Activated CD8-positive, alpha-beta T cell treated with anti-CD3 and anti-CD28 coated beads, Interleukin-2, amount 10 ng/mL, durations not matched to agents 7 days and 5 days (primary cell): ENCODE data around the gene FBXL13. TPM values are rescaled to one million over a fixed set of nuclear protein-coding genes. Genes with fewer than 3 reads are reported as not detected.
"Not testable (repeated sequence)": the region's sequence is repeated elsewhere in the genome, so short reads cannot be mapped to it uniquely, and the experiment has no call there.

ENCODE experiments used
- ATAC-seq: fragments of 150-1000 bp; cut with Tn5 transposase; one replicate; pipeline ENCODE4 v1.10.0; 2021; ENCODE audit warnings: moderate library complexity
- CTCF ChIA-PET: fragments of 350-600 bp; sonication (Branson Sonifier 250); formaldehyde crosslinking; loops from one replicate; lab custom pipeline; 2021; ENCODE audit warnings: antibody characterized with exemption; lab: Charles Lee
- POLR2A ChIA-PET: fragments of 350-600 bp; sonication (Branson Sonifier 250); formaldehyde crosslinking; loops from one replicate; lab custom pipeline; 2021; ENCODE audit warnings: antibody characterized with exemption; lab: Charles Lee
- DNase-seq: peaks from one replicate; pipeline ENCODE4 v3.0.0-alpha.2; 2020
- H3K27ac Mint-ChIP-seq: one replicate; pipeline ENCODE4 v1.8.0; 2021; ENCODE audit warnings: mild to moderate bottlenecking, mixed read lengths
- H3K27me3 Mint-ChIP-seq: one replicate; pipeline ENCODE4 v1.8.0; 2021; ENCODE audit warnings: low read depth, mixed read lengths
- H3K36me3 Mint-ChIP-seq: one replicate; pipeline ENCODE4 v1.8.0; 2021; ENCODE audit warnings: low read depth, mixed read lengths
- H3K4me1 Mint-ChIP-seq: one replicate; pipeline ENCODE4 v1.8.0; 2021; ENCODE audit warnings: low read depth, mixed read lengths
- H3K4me3 Mint-ChIP-seq: one replicate; pipeline ENCODE4 v1.8.0; 2021; ENCODE audit warnings: mild to moderate bottlenecking, mixed read lengths
- H3K9me3 Mint-ChIP-seq: one replicate; pipeline ENCODE4 v1.8.0; 2022; ENCODE audit warnings: mixed read lengths; ENCODE audit not compliant: insufficient read depth
- total RNA-seq, 2 experiments: library from RNA; stranded (reverse); gene quantifications; one replicate each; pipeline ENCODE4 v1.2.3, GENCODE V29; 2021

FBXL13 gene
- under 1 TPM; 0.13 to 0.34 TPM for total RNA-seq

DNA sequence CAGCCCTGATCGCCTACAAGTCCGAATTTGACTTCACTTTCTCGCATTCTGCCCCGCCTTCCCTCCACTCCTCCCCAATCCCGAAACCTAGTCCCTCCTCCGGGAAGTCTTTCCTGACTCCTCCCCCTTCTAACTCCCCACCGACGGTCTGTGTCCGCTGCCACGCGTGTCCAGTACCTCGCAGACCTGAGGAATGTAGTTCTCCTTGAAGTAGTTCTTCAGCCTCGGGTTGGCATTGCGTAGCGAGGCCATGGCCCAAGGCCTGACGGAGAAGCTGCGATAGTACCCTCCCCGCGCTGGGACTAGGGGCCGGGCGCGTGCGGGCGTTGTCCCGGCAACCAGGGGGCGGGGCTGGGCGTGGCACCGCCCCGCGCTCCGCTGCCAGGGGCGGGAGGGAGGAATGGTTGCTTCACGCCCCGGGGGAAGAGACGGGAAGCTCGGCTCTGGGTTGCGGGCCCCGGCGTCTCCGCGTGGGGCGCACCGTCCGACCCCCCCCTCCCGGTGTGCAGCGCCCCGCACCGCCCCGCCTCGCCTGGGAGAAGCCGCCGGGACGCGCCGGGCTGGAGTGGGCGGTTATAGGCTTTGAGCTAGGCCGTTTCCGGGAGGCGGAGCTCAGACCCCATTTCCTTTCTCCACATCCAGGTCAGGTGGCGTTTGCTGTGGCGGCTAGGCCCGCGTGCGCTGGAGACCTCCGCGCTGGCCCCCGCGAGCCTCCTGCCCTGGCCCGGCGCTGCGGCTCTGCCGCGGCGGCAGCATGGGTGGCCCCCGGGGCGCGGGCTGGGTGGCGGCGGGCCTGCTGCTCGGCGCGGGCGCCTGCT lies at the start of gene FBXL13, which contains the start of gene ARMC10:
Gene FBXL13 (minus strand): TSS at position 278 of the 818 bp plus-strand sequence.
Gene ARMC10 (plus strand): TSS at position 622 of the 818 bp plus-strand sequence. CDS start 133 bp downstream, at position 755.
- no peaks in the 10 kb centered on the region for H3K9me3 Mint-ChIP-seq
- H3K4me1 Mint-ChIP-seq = peaks cover 35% of the 10 kb centered on the region
- H3K27me3 Mint-ChIP-seq = no peaks in the 10 kb centered on the region
- DNase-seq = peak; percentile 90
- peak within 1 kb of the TSS; percentile 93 for H3K27ac Mint-ChIP-seq
- CTCF ChIA-PET = interaction anchor here (0.7 to 3.5 kb wide), 10 partner anchors 9 to 326 kb away, joined by 3 to 26 read pairs (median 4); partner anchors contain the start of genes FAM185A, NAPEPLD and PMPCB
- peak; percentile 90 for ATAC-seq
- POLR2A ChIA-PET = interaction anchor here (0.6 to 2.4 kb wide), 11 partner anchors 8 to 326 kb away, joined by 3 to 18 read pairs (median 3); partner anchors contain the start of genes FAM185A, NAPEPLD and PSMC2
- peaks cover 13% of the 10 kb centered on the region for H3K36me3 Mint-ChIP-seq
- peak within 1 kb of the TSS; percentile 97 for H3K4me3 Mint-ChIP-seq

DNA sequence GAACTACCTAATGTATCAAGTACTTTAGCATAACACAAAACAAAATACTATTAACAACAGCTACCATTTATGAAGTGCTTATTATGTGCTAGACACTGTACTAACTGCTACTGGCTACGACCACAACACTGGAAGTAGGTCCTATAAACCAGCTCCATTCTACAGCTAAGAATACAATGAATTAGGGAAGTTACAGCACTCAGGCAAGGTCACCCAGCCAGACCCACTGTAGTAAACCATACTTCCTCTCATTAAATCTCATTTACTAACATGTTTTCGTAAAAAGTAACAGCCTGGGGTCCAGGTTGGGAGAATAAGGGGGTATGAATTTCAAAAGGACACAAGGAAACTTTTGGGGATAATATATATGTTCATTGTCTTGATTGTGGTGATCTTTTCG lies 48.9 kb upstream of the FBXL13 start:
- H3K27me3 Mint-ChIP-seq = no peaks in the 10 kb centered on the region
- H3K9me3 Mint-ChIP-seq = no peaks in the 10 kb centered on the region
- H3K4me1 Mint-ChIP-seq = no peaks in the 10 kb centered on the region
- ATAC-seq = no peak
- H3K36me3 Mint-ChIP-seq = peaks cover 20% of the 10 kb centered on the region
- CTCF ChIA-PET = no interaction called here
- no peak for DNase-seq
- POLR2A ChIA-PET = no interaction called here
- no peak overlapping the region for H3K4me3 Mint-ChIP-seq
- H3K27ac Mint-ChIP-seq = no peak overlapping the region

DNA sequence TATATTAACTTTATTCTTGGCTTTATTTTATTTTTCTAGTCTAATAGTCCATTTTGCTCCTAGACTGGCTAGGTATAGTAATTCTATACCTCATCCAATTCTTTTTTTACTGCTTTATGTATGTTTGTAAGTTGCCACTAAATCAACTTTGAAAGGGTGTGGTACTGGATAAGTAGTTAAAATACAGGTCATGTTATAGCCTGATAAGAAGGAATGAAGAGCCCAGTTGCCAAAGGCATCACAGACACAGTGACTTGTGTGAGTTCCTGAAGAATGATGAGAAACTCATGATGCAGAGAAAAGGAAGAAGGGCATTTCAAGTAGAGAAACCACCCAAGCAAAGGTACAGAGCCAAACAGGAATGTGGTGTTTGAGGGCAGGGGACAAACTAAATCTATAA lies 47.0 kb upstream of the FBXL13 start:
- Mint-ChIP-seq H3K27ac (no peak overlapping the region), H3K36me3 (peaks cover 16% of the 10 kb centered on the region), H3K27me3 (no peaks in the 10 kb centered on the region), H3K4me3 (no peak overlapping the region), H3K9me3 (no peaks in the 10 kb centered on the region), H3K4me1 (no peaks in the 10 kb centered on the region)
- ATAC-seq (no peak), DNase-seq (no peak)
- ChIA-PET CTCF (no interaction called here), POLR2A (no interaction called here)

DNA sequence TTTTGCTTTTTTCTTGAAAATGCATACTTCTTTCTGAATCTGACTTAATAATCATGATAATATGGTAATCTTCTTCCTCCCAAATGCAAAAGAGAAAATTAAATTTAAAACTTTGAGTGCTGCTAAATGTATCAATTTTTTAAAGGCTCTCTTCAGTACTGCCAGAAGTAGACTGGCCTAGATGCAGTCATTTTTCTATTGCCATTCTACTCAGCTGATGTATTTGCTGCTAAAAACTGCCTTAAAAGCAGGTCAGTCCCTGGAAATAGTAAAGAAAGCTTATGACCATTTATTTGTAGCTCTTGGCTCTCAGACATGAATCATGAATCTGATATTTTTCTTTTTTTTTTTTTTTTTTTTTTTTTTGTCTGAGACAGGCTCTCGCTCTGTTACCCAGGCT lies 45.8 kb upstream of the FBXL13 start:
- CTCF ChIA-PET = interaction anchor here (0.6 kb wide), 1 partner anchor 58 kb away, joined by 3 read pairs; no protein-coding TSS in a partner anchor
- POLR2A ChIA-PET = no interaction called here
- H3K27ac Mint-ChIP-seq = no peak overlapping the region
- no peak for DNase-seq
- no peak overlapping the region for H3K4me3 Mint-ChIP-seq
- H3K9me3 Mint-ChIP-seq = no peaks in the 10 kb centered on the region
- H3K27me3 Mint-ChIP-seq = no peaks in the 10 kb centered on the region
- H3K4me1 Mint-ChIP-seq = no peaks in the 10 kb centered on the region
- peaks cover 10% of the 10 kb centered on the region for H3K36me3 Mint-ChIP-seq
- ATAC-seq = no peak

DNA sequence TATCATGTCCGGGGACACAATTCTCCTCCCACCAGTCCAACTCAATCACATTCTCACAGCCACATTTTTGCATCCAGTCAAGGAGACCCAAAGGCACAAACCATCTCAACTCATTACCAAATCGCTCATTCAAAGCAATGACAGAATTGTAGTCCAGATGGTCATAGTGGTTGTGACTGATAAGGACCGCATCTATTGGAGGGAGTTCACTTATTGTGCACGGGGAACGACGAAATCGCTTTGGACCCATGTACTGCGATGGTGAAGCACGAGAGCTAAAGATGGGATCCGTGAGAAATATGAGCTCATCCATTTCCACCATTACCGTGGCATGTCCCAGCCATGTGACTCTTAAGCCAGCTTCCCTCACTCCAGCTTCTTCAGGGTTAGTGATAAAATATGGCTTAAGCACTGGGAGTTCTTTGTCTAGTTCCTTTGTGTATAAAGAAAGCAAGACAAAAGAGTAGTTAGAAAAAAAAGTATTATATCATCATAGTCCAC lies 45.2 kb upstream of the FBXL13 start:
- Mint-ChIP-seq H3K4me1 (no peaks in the 10 kb centered on the region), H3K9me3 (no peaks in the 10 kb centered on the region), H3K36me3 (peaks cover 10% of the 10 kb centered on the region), H3K27ac (no peak overlapping the region), H3K4me3 (no peak overlapping the region), H3K27me3 (no peaks in the 10 kb centered on the region)
- no peak for ATAC-seq
- ChIA-PET CTCF (interaction anchor here (0.6 kb wide), 1 partner anchor 58 kb away, joined by 3 read pairs; no protein-coding TSS in a partner anchor), POLR2A (no interaction called here)
- DNase-seq = no peak

DNA sequence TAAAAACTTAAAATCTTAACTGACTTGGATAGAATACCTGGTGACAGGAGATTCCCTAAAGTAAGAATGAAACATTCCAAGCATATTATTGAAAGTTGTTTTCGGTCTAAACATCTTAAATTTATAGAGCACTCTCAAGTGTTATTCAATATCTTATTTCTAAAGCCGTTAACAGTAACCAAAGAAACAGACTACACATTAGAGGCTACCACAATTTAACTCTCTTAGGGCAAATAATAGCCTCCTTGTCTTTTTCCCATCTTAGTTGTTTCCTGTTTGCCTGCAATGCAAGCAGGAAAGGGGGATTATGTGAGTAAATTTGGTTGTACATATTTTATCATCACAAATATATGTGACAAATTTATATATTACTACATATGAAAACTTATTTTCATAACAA lies 42.9 kb upstream of the FBXL13 start:
- ChIA-PET CTCF (no interaction called here), POLR2A (no interaction called here)
- H3K27me3 Mint-ChIP-seq = no peaks in the 10 kb centered on the region
- peaks cover 12% of the 10 kb centered on the region for H3K4me1 Mint-ChIP-seq
- H3K27ac Mint-ChIP-seq = no peak overlapping the region
- DNase-seq = no peak
- H3K4me3 Mint-ChIP-seq = no peak overlapping the region
- peaks cover 12% of the 10 kb centered on the region for H3K36me3 Mint-ChIP-seq
- no peak for ATAC-seq
- no peaks in the 10 kb centered on the region for H3K9me3 Mint-ChIP-seq

DNA sequence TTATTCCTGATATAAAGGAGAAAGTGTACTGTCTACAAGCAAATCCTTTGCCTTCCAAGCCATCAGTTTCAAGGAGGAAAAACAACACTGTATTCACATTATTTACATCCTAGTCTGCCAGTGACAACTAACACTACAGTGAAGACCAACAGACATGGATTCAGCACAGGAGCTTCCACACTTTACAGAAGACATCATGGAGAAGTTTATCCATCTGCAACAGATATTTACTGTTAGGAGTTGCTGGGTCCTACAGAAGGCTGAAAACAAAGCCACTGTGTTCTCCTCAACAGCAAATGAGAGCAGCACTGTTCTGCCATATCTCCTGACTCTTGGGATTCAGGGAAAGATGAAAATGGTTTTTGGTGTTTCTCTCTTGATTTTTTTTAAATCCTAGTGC lies 42.4 kb upstream of the FBXL13 start:
- POLR2A ChIA-PET = no interaction called here
- CTCF ChIA-PET = no interaction called here
- no peak overlapping the region for H3K4me3 Mint-ChIP-seq
- H3K27ac Mint-ChIP-seq = no peak overlapping the region
- no peak for DNase-seq
- no peak for ATAC-seq
- no peaks in the 10 kb centered on the region for H3K27me3 Mint-ChIP-seq
- no peaks in the 10 kb centered on the region for H3K9me3 Mint-ChIP-seq
- H3K4me1 Mint-ChIP-seq = peaks cover 12% of the 10 kb centered on the region
- peaks cover 15% of the 10 kb centered on the region for H3K36me3 Mint-ChIP-seq

DNA sequence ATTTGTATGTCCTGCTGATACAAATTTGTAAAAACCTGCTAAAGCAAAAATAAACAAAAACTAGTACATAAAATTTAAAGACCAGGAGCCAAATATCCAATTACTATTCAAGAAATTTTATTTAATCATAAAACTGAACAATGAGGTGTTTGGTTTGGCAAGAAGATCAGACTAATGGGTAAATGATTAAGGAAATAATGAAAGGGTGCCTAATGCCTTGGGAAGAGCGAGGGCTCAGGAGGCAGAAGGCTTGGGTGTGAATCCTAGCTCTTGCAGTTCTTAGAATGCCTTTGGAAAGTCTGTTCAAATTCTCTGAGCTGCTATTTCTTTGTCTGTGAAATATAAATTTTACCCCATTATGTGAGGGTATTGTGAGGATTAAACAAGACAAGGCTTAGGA lies 41.9 kb upstream of the FBXL13 start:
- CTCF ChIA-PET = no interaction called here
- DNase-seq = no peak

DNA sequence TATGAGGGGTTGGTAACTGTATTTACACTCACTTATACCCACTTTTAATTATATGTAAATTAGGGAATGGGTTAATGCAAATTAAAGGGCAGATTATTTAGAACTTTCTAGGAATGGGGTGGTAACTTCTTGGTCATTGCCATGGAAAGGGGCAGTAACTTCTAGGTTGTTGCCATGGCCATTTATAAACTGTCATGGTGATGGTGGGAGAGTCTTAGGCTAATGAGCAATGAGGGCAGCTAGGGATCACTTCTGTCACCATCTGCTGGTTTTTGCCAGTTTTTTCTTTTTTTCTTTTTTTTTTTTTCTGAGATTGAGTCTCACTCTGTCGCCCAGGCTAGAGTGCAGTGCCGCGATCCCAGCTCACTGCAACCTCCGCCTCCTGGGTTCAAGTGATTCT lies 41.2 kb upstream of the FBXL13 start:
- Mint-ChIP-seq H3K27me3 (no peaks in the 10 kb centered on the region), H3K4me3 (no peak overlapping the region), H3K27ac (no peak overlapping the region), H3K36me3 (peaks cover 26% of the 10 kb centered on the region), H3K4me1 (peaks cover 12% of the 10 kb centered on the region), H3K9me3 (peaks cover 5% of the 10 kb centered on the region)
- ATAC-seq (no peak), DNase-seq (no peak)
- CTCF ChIA-PET = no interaction called here
- POLR2A ChIA-PET = interaction anchor here (0.7 kb wide), 1 partner anchor 11 kb away, joined by 3 read pairs; no protein-coding TSS in a partner anchor

More for the DNA sequence above, 41.9 kb upstream of the FBXL13 start:
- Mint-ChIP-seq H3K4me1 (peaks cover 12% of the 10 kb centered on the region), H3K36me3 (peaks cover 20% of the 10 kb centered on the region), H3K27ac (no peak overlapping the region), H3K4me3 (no peak overlapping the region), H3K27me3 (no peaks in the 10 kb centered on the region), H3K9me3 (no peaks in the 10 kb centered on the region)
- POLR2A ChIA-PET = interaction anchor here (0.7 kb wide), 1 partner anchor 12 kb away, joined by 3 read pairs; no protein-coding TSS in a partner anchor
- no peak for ATAC-seq

DNA sequence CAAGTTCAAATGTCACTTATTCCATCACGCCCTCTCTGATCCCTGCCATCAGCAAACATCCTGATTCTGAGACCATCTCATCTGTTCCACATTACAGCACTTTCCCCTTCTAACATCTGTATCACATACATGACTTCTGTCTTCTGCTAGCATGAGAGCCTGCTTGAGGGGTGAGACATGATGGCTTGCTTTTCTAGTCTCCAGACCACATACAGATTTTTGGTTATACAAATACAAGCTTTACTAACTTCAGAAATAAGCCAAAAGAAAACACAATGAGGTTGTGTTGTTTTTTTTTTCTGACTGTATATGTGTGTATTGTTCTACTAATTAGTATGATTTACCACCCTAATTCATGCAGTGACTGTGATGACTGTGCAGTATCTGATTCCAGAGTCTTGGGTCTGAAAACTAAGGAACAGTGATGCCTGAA lies 40.0 kb upstream of the FBXL13 start:
- CTCF ChIA-PET = interaction anchor here (0.7 kb wide), 1 partner anchor 16 kb away, joined by 3 read pairs; no protein-coding TSS in a partner anchor
- POLR2A ChIA-PET = no interaction called here
- ATAC-seq = no peak
- DNase-seq = no peak
- H3K4me3 Mint-ChIP-seq = no peak overlapping the region
- peaks cover 31% of the 10 kb centered on the region for H3K36me3 Mint-ChIP-seq
- peaks cover 7% of the 10 kb centered on the region for H3K9me3 Mint-ChIP-seq
- H3K27me3 Mint-ChIP-seq = no peaks in the 10 kb centered on the region
- peaks cover 12% of the 10 kb centered on the region for H3K4me1 Mint-ChIP-seq
- no peak overlapping the region for H3K27ac Mint-ChIP-seq

DNA sequence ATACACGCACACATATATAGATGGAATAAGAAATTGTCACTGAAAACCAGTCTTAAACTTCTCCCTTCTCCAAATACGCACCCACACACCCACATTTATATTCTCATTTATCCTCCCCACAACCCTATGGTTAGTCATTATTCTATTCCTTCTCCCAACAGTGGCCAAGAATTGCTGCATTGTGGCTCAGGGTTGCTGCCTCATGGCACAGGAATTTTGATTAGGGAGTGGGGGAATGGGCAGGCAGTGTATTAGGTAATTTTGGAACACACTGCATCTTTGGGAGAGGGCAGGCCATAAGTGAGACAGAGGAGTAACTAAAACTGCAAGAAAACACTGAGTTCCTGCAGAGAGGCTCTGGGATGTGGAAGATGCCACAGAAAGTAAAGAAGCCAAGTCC lies 38.6 kb upstream of the FBXL13 start:
- no peak for DNase-seq
- H3K27ac Mint-ChIP-seq = no peak overlapping the region
- POLR2A ChIA-PET = no interaction called here

DNA sequence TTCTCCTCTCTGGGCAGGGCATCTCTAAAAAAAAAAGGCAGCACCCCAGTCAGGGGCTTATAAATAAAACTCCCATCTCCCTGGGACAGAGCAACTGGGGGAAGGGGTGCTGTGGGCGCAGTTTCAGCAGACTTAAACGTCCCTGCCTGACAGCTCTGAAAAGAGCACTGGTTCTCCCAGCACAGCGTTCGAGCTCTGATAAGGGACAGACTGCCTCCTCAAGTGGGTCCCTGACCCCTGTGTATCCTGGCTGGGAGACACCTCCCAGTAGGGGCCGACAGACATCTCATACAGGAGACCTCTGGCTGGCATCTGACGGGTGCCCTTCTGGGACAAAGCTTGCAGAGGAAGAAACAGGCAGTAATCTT lies 32.1 kb upstream of the FBXL13 start:
- DNase-seq, POLR2A ChIA-PET, H3K4me1 Mint-ChIP-seq, H3K27me3 Mint-ChIP-seq, ATAC-seq, H3K27ac Mint-ChIP-seq, H3K9me3 Mint-ChIP-seq, H3K4me3 Mint-ChIP-seq, CTCF ChIA-PET: not testable (repeated sequence)
- H3K36me3 Mint-ChIP-seq = peaks cover 47% of the 10 kb centered on the region

More for the DNA sequence above, 38.6 kb upstream of the FBXL13 start:
- ATAC-seq = no peak
- CTCF ChIA-PET = no interaction called here
- H3K4me3 Mint-ChIP-seq = no peak overlapping the region
- peaks cover 39% of the 10 kb centered on the region for H3K36me3 Mint-ChIP-seq
- peaks cover 7% of the 10 kb centered on the region for H3K9me3 Mint-ChIP-seq
- peaks cover 21% of the 10 kb centered on the region for H3K4me1 Mint-ChIP-seq
- no peaks in the 10 kb centered on the region for H3K27me3 Mint-ChIP-seq
